HG03575 (cell line): ENCODE results near the gene RAC3.

ENCODE experiments used
- ATAC-seq: cut with Tn5 transposase; IDR thresholded peaks from one replicate; pipeline ENCODE4 v1.9.1; 2021; ENCODE audit not compliant: unreplicated experiment, insufficient number of reproducible peaks, low FRiP score; ENCODE audit errors: extremely low read depth

The RAC3 gene

DNA sequence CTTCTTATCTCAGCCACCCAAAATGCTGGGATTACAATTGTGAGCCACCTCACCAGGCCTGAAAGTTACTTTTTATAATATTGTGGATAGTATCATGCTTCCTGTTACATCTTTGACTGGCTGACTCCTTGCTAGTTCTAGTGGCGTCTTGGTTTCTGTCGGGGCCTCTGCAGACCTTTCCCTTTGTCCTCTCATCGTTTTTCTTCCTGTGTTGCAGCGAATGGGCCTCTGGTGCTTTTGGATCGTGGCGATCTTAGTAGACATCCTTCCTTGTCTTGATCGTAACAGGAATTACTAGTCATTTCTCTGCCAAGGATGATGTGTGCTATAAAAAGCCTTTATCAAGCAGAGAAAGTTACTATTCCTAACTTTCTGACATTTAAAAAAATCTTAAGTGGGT lies 33.3 kb upstream of the RAC3 start:
- ATAC-seq, result no peak

DNA sequence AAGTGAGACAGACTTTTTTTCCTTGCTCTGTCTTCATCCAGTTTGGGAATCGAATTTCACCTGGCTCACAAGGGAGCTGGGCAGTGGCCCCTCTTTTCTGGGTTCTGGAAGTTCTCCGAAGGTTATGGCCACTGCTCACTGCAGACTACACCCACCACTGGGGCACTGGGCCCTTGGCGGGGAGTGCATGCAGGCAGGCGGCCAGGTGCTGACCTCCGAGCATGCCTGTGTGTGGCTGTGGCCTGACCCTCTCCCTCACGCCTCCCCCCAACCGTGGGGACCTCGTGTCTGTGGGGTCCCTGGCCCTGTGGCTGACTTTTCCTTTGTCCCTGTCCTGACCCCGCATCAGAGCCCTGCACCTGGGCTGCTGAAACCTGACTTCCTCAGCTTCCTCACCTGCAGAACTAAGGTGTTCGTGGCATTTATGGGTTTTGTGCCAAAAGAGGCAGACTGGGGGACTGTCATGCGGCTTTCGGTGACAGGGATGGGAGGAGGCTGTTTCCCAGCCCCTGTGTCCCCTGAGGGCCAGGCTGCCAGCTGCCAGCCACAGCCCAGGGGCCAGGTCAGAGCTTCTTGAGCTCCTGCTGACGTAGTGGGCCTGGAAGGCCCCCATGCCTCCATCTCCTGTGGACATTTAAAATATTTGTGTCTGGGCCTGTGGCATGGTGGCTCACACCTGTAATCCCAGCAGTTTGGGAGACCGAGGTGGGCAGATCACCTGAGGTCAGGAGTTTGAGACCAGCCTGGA lies 32.6 kb upstream of the RAC3 start:
- no peak for ATAC-seq

- no peak for ATAC-seq
Observed at GRCh38 chr17:81999587-81999975, 31.9 kb upstream of the RAC3 start.

DNA sequence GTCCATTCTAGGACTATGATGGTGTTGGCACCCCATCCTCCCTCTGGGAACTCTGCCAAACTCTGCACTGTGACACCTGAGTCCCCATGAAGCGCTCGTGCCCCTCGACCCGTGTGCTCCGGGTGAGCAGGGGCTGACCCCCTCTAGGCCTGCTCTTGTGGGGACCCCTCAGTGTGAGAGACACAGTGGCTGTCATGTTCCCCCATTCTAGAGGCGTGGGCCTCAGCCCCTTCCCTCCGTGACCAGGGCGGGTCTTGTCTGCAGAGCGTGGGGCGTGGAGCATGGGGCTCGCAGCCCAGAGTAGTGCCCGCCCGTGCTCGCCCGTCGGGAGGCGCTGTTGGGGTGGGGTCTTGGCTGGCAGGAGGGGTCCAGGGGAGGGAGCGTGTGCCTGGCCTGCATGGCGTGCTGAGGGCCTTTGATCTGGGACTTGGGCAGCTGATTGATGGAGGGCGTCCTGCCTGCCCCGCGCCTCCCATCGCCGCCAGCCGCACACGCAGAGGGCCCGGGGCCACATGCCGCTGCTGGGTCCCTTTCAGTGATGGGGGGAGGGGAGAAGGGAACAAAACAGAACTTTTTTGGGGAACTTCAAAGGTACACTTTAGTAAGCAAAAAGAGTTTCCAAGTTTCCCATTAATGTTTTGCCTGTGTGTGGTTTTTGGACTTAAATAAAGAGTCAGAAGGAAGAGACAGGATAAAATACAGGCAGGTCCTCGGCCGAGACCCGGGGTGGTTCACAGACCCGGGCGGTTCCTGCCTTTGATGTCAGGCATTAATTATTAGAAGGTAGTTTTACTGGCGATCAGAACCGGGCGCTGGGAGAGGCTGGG lies 31.3 kb upstream of the RAC3 start:
- ATAC-seq, result no peak

DNA sequence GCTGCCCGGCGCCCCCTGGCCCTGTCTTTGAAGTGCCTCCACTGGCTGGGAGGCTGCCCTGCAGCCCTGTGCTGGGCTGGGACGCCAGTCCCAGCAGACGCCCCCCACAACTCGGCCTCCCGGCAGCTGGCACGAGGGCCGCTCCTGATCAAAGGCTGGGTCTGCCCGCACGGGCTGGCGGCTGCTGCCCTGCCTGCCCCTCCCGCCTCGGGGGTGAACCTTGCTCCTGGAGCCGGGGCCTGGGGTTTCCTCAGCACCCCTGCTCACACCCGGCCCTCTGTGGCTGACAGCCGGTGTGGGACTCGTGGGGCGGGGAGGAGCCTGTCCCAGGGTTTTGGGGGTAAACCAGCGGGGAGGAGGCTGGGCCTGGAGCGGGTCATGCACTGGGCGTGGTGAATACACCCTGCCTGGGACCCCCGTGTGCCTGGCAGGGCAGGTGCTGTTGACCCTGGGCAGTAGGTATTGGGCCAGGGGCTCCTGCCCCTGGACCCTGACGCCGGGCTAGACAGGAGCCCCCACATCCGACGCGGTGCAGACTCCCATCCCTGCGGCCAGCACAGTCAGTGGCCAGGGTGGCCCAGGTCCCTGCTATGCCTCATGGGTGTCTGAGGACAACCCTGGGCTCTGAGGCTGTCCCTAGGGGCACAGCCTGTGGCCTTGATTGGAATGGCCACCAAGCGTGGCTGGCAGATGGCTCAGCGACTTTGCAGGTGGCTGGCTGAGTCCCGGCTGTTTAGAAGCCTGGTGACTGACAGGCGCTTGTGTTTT lies 30.5 kb upstream of the RAC3 start:
- ATAC-seq, result no peak

DNA sequence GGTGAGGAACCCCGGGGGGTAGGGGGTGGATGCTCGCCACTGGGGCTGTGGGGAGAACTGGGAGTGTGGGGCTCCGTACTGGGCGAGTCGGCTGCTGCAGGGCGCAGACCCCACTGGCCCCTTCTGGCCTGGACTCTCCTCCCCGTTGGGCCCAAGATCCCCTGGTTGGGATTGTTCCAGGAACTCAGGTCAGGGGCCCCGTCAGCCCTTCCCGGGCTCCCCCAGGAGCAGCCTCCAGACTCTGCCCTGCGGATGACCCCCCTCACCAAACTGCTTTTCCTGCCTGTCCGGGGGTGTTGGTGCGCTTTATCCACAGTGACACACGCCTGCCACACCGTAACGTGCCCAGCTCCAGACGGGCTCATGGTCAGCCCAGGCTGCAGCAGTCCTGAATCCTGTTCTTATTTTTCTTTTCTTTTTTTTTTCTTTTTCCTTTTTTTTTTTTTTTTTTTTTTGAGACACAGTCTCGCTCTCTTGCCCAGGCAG lies 29.9 kb upstream of the RAC3 start:
- ATAC-seq, result no peak

GRCh38 chr17:82003411-82004381 lies 27.8 kb upstream of the RAC3 start:
- ATAC-seq, result no peak

DNA sequence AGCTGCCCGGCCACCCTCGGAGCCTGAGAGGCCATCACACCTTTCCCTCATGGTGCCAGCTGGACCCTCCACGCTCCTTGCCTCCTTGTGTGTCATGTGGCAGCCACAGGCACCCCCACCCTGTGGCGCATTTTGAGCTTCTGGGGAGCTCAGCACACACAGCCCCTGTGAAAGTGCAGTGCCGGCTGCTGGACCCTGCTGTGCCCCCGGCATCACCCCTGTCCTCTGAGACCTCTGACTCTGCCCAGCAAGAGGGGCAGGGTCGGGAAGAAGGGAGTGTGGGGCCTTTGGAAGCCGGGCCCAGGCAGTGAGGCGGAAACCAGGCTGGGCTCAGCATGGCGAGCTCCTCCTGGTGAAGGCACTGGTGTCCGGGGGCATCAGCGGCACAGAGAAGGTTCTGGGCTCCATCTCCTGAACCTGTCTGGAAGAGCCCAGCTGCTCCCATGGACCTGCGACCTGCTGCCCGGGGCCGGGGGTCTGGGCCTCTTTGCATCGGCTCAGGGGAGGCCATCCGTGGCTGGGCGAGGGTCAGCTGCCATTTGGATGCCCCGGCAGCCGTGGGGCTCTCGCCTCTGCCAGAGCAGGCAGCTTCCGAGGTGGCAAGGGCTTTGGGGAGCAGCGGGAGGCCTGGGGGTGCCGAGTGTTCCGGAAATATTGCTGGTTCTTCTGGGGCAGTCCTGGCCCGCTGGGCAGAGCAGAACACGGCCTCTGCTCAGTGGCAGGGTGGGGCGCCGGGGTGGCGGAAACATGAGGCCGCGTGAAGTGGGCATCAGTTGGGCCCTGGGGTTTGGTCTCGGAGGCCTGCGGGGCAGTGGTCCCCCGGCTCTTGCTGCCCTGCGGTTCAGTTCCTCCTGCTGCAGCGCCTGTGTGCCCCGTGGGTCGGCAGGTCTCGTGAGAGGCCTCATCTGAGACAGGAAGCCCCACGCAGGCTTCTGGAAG lies 26.7 kb upstream of the RAC3 start:
- ATAC-seq, result no peak

- no peak for ATAC-seq
Observed at GRCh38 chr17:82005701-82006348, 25.7 kb upstream of the RAC3 start.

GRCh38 chr17:82006468-82007227 lies 24.8 kb upstream of the RAC3 start:
- no peak for ATAC-seq

GRCh38 chr17:82007228-82007494 lies 24.3 kb upstream of the RAC3 start:
- no peak for ATAC-seq

- no peak for ATAC-seq
Observed at GRCh38 chr17:82007495-82008257, 23.8 kb upstream of the RAC3 start.

DNA sequence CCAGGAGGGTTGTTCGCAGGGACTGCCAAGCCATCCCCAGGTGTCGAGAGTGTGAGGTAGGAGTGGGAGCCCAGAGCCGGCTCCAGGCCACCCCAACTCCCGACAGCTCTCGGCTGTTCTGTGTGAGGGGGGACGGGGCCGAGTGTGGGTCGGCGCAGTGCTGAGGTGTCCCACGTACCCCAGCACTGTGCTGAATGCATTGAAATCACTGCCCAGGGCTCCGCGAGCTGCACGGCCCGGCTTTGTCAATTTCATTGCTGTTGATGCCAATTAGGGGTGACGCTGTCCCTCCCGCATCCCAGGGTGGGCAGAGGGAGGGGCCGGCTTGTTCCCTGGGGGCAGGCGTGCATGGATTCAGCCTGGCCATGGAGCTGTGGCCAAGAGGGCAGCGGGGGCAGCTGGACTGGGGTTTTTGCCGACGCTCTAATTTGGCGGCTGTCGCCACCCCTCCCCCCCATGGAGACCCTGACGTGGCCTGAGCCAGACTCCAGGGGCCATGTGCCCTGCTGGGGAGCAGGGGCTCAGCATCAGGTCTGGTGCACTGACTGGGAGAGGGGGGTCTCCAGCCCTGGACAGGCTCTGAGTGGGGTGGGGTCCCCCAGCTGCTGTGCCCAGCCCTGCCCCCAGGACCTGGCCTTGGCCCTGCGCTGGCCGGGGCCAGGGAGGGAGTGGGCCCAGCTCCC lies 23.1 kb upstream of the RAC3 start:
- ATAC-seq, result no peak

DNA sequence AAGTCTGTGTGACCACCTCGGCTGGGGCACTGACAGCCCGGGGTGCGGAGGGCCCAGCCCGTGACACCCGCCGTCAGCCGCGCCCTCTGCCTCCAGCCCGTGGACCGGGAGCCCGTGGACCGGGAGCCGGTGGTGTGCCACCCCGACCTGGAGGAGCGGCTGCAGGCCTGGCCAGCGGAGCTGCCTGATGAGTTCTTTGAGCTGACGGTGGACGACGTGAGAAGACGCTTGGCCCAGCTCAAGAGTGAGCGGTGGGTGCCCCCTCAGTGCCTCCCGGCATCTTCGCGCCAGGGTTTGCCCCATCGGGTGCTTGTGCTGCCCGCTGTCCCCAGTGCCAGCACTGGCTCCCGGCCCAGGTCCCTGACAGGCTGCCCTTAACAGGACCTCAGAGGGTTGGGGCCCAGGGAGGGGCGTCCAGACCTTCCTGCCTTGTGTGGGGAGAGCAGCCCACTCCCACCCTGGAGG lies 22.5 kb upstream of the RAC3 start:
- ATAC-seq, result no peak

DNA sequence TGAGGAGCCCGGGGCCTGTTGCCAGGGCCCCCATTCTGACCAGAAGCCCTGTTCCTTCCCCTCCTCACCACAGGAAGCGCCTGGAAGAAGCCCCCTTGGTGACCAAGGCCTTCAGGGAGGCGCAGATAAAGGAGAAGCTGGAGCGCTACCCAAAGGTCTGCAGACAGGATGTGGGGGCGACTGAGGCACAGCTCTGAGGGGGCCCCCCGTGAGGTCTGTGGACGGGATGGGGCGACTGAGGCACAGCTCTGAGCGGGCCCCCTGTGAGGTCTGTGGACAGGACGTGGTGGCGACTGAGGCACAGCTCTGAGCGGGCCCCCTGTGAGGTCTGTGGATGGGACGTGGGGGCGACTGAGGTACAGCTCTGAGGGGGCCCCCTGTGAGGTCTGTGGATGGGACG lies 22.1 kb upstream of the RAC3 start:
- no peak for ATAC-seq
